HepG2 (cell line): ENCODE measurements around the gene CDCA4. TPM values are rescaled to one million over a fixed set of nuclear protein-coding genes. Genes with fewer than 3 reads are reported as not detected.

Experiments used
- AKNA ChIP-seq: sonication (generic); formaldehyde crosslinking; IDR thresholded peaks from 2 replicates; pipeline ENCODE4 v1.4.0; 2020; ENCODE audit warnings: missing genetic modification reagents, borderline replicate concordance
- ATF2 ChIP-seq: sonication (generic); formaldehyde crosslinking; IDR thresholded peaks from 2 replicates; pipeline ENCODE4 v1.4.0; 2020; ENCODE audit warnings: missing genetic modification reagents
- FOXK1 ChIP-seq: sonication (generic); formaldehyde crosslinking; IDR thresholded peaks from 2 replicates; pipeline ENCODE4 v1.4.0; 2020; ENCODE audit warnings: low read depth, missing genetic modification reagents, borderline replicate concordance
- HMGXB3 ChIP-seq: sonication (generic); formaldehyde crosslinking; IDR thresholded peaks from 2 replicates; pipeline ENCODE4 v1.4.0; 2020; ENCODE audit warnings: missing genetic modification reagents, borderline replicate concordance
- HNF4A ChIP-seq: sonication (generic); formaldehyde crosslinking; IDR thresholded peaks from 2 replicates; pipeline ENCODE4 v1.4.0; 2020; ENCODE audit warnings: missing genetic modification reagents
- KLF6 ChIP-seq: IDR thresholded peaks from 2 replicates; pipeline ENCODE4 v1.8.0; 2016; ENCODE audit warnings: missing biosample characterization, missing genetic modification reagents
- MED1 ChIP-seq: sonication (generic); formaldehyde crosslinking; IDR thresholded peaks from 2 replicates; pipeline ENCODE4 v1.4.0; 2020; ENCODE audit warnings: missing genetic modification reagents
- NAIF1 ChIP-seq: sonication (generic); formaldehyde crosslinking; IDR thresholded peaks from 2 replicates; pipeline ENCODE4 v1.5.0; 2020; ENCODE audit warnings: mild to moderate bottlenecking, missing genetic modification reagents, borderline replicate concordance
- NCOA2 ChIP-seq: sonication (generic); formaldehyde crosslinking; IDR thresholded peaks from 2 replicates; pipeline ENCODE4 v1.8.0; 2022; ENCODE audit warnings: inconsistent platforms
- PTBP1 ChIP-seq: fragments of 200-400 bp; formaldehyde crosslinking; IDR thresholded peaks from 2 replicates; pipeline ENCODE4 v1.6.1; 2018; ENCODE audit warnings: low read length, low read depth; ENCODE audit not compliant: poor library complexity, severe bottlenecking
- RXRA ChIP-seq: sonication (generic); formaldehyde crosslinking; IDR thresholded peaks from 2 replicates; pipeline ENCODE4 v1.5.1; 2020; ENCODE audit warnings: missing genetic modification reagents
- TEF ChIP-seq: sonication (generic); formaldehyde crosslinking; IDR thresholded peaks from 2 replicates; pipeline ENCODE4 v1.5.0; 2020; ENCODE audit warnings: missing genetic modification reagents
- ZFP36 ChIP-seq: fragments of 150-350 bp; IDR thresholded peaks from 2 replicates; pipeline ENCODE4 v1.6.1; 2018; ENCODE audit warnings: borderline replicate concordance, low read length, low read depth; ENCODE audit not compliant: partially characterized antibody
- ZKSCAN8 ChIP-seq: IDR thresholded peaks from 2 replicates; pipeline ENCODE4 v1.6.1; 2016; ENCODE audit warnings: borderline replicate concordance, missing genetic modification reagents, missing compliant biosample characterization
- ZNF724P ChIP-seq: sonication (generic); formaldehyde crosslinking; IDR thresholded peaks from 2 replicates; pipeline ENCODE4 v1.8.0; 2022; ENCODE audit warnings: missing genetic modification reagents, borderline replicate concordance
- ZSCAN29 ChIP-seq: sonication (generic); formaldehyde crosslinking; conservative IDR thresholded peaks from 2 replicates; pipeline ENCODE4 v1.4.0; 2020; ENCODE audit warnings: mild to moderate bottlenecking, missing genetic modification reagents
- polyA plus RNA-seq, 8 experiments: library from polyadenylated mRNA; depleted of rRNA in 3 of 8; stranded (reverse) in 7 of 8; unstranded in 1 of 8; fragments of >200 nt; fragmentation: Illumina TruSeq in 4 of 8; extraction: Trizol in 4 of 8; gene quantifications; 2 replicates each; pipeline versions ENCODE4 v1.2.1 to v1.2.3, GENCODE V29; 2011 to 2016; ENCODE audit warnings: low read depth in 4 of 8, missing spikeins in 1 of 8, mixed read lengths in 1 of 8; ENCODE audit not compliant: insufficient read depth in 1 of 8
- total RNA-seq, 5 experiments: library from RNA; depleted of rRNA; stranded (reverse); fragments of >200 nt; fragmentation: Illumina TruSeq; extraction: Trizol; gene quantifications; 2 replicates each; pipeline ENCODE4 v1.2.3, GENCODE V29; 2016; ENCODE audit warnings: low read depth in 1 of 5

The CDCA4 gene
- total and polyA plus RNA-seq, 2 of the 13 experiments (the other 11 are each of a cell fraction or from before 2014, with no cell fraction given): 19.7 to 43.1 TPM

DNA sequence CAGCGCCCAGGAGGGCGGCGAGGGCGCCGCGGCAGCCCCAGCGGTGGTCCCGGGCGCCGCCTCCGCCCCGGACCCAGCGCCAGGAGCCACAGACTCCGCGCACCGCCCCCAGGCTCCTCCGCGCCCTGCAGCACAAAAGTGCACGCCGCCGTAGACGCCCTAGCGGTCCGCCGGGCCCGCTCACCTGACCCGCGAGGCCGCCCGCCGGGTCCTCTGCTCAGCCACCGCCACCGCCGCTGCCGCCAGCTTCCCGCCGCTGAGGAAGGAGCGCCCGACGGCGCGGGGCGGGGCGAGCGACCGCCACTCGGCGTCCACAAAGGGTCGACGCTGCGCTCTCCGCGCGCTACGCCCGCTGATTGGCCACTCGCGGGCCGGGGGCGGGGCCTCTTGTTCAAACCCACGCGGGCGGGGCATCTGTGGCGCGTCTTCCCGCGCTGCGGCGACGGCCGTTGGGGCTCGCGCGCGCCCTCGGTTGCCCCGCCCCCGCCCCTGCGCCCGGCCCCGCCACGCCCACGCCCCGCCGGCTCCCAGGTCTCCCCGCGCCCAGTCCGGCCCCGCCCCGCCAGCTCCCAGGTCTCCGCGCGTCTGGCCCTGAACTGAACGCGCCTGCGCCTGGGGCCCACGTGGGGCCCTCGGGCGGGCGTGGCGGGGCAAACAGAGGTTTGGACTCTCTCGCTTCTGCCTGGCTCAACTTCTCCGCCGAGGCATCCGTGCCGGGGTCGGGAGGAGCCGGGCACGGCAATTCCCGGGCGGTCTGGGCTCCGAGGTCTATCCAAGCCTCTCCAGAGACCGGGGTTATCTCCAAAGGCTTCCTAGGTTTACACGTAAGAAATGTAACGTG is at the start of gene CDCA4 (continued):
- TF ChIP-seq AKNA (CRISPR knock-in tag): 0 out of 2 replicates have a peak, but pooled peaks have one; percentile 31
- no peak; the same call in 1 of the 2 replicates for TF ChIP-seq RXRA
- peak; percentile 25; the same call in 1 of the 2 replicates for TF ChIP-seq HNF4A (CRISPR knock-in tag)
- no peak for TF ChIP-seq ATF2 (CRISPR knock-in tag)
- no peak for TF ChIP-seq NCOA2 (CRISPR knock-in tag)
- TF ChIP-seq MED1 (CRISPR knock-in tag): peak; percentile 50; the same call in 1 of the 2 replicates
- TF ChIP-seq ZSCAN29 (CRISPR knock-in tag): no peak
- no peak for TF ChIP-seq NAIF1 (CRISPR knock-in tag)
- TF ChIP-seq ZKSCAN8 (CRISPR knock-in tag): no peak
- no peak for TF ChIP-seq ZFP36
- TF ChIP-seq KLF6: peak; percentile 68
- peak; percentile 24; the same call in 1 of the 2 replicates for TF ChIP-seq FOXK1 (CRISPR knock-in tag)
- no peak for TF ChIP-seq HMGXB3 (CRISPR knock-in tag)
- no peak for TF ChIP-seq PTBP1
- TF ChIP-seq TEF (CRISPR knock-in tag): no peak
- peak; percentile 63; the same call in 1 of the 2 replicates for TF ChIP-seq ZNF724P (CRISPR knock-in tag)
